ENCODE data around the gene LTBR. TPM values are rescaled to one million over a fixed set of nuclear protein-coding genes. Genes with fewer than 3 reads are reported as not detected.
A peak's percentile ranks its signal among the peaks of the same experiment; 100 is the strongest.

The LTBR gene
- total and polyA plus RNA-seq, 2 donors (not counting 1 experiment from before 2014, with no cell fraction given) = 1.1 TPM; not detected in 1

DNA sequence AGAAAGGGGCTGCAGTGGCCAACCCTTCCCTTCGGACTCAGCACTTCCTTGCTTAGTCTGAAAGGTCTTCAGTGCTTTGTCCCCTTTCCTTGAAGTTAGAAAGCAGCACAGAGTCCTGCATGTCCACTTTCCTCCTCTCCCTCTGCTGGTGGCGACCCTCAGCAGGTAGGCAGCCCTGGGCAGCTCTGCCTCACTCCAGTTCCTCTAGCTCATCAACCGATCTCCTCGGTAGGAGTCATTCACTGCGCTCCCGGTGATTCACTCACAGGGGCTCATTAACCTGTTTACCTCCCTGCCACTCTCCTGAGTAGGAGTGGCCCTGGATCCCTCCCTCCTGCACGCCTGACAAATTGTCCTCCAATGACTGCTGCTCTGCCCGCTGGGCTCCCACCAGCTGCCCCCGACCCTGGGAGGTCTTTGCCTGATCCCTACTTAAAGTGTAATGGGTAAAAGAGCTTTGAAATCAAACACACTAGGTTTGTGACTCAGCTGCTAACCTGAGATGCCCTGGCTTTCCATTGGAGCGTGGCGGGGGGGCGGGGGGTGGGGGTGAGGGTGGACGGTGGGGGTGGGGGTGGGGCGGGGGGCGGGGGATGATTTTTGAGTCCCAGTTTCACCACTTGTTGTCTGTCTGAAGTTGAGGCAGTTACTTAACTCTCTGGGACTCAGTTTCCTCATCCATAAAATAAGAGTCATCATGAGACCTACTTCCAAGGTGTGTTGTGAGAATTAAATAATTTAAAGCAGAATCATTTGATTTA lies 12.8 kb upstream of the LTBR start:
- H3K27ac ChIP-seq (ENCODE audit: low read length in 2 of 2) = no peak overlapping the region
- H3K4me3 ChIP-seq (ENCODE audit: control extremely low read depth in 1 of 5, extremely low read depth in 1 of 5, insufficient read depth in 1 of 5, low read depth in 2 of 5, low read length in 4 of 5) = no peak overlapping the region
- peaks cover 0 to 3% (median 3%) of the 10 kb centered on the region in 3 donors for H3K9me3 ChIP-seq (ENCODE audit: control extremely low read depth in 1 of 3, control insufficient read depth in 2 of 3, insufficient read depth in 1 of 3, low read length in 2 of 3)
- intact Hi-C loops (cut with micrococcal nuclease) = no loop called here
- Mint-ChIP-seq H3K4me3 (no peak overlapping the region), H3K27ac (no peak overlapping the region), H3K4me1 (peaks cover 8% of the 10 kb centered on the region), H3K9me3 (ENCODE audit: insufficient read depth) (no peaks in the 10 kb centered on the region), H3K27me3 (peaks cover 45% of the 10 kb centered on the region)
- ATAC-seq (ENCODE audit: low read depth) (no peak), DNase-seq (no peak)
- WGBS (ENCODE audit: insufficient coverage) = 85% methylated on average over 9 of the region's 15 CpGs
- H3K27me3 ChIP-seq (replicated peaks in 1 of 4; ENCODE audit: control extremely low read depth in 1 of 4, control insufficient read depth in 3 of 4, insufficient read depth in 4 of 4, low read length in 3 of 4) = peaks cover 0 to 32% (median 12%) of the 10 kb centered on the region in 4 experiments
- H2AFZ ChIP-seq (ENCODE audit: insufficient read depth, low read depth, low read length, poor library complexity, severe bottlenecking) = no peak overlapping the region
- POLR2A ChIA-PET = no interaction called here
- no peak overlapping the region for H3K4me2 ChIP-seq (replicated peaks; ENCODE audit: low read depth, low read length, poor library complexity, severe bottlenecking)
- H3K9ac ChIP-seq (ENCODE audit: low read length) = no peak overlapping the region
- TF ChIP-seq, protein P1, sequence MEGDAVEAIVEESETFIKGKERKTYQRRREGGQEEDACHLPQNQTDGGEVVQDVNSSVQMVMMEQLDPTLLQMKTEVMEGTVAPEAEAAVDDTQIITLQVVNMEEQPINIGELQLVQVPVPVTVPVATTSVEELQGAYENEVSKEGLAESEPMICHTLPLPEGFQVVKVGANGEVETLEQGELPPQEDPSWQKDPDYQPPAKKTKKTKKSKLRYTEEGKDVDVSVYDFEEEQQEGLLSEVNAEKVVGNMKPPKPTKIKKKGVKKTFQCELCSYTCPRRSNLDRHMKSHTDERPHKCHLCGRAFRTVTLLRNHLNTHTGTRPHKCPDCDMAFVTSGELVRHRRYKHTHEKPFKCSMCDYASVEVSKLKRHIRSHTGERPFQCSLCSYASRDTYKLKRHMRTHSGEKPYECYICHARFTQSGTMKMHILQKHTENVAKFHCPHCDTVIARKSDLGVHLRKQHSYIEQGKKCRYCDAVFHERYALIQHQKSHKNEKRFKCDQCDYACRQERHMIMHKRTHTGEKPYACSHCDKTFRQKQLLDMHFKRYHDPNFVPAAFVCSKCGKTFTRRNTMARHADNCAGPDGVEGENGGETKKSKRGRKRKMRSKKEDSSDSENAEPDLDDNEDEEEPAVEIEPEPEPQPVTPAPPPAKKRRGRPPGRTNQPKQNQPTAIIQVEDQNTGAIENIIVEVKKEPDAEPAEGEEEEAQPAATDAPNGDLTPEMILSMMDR (IDR thresholded peaks at IDR 0.05) = no peak
- no peak for TF ChIP-seq EZH2 (IDR thresholded peaks at IDR 0.05; ENCODE audit: borderline replicate concordance, insufficient read depth, low read depth, low read length, poor library complexity, severe bottlenecking)
- H3K4me1 ChIP-seq (ENCODE audit: control insufficient read depth in 2 of 2, insufficient read depth in 2 of 2, low read length in 2 of 2) = peaks cover 6 to 8% of the 10 kb centered on the region in 2 donors
- H3K79me2 ChIP-seq (ENCODE audit: control insufficient read depth, insufficient read depth, low read length) = no peaks in the 10 kb centered on the region
- no peaks in the 10 kb centered on the region for H3K36me3 ChIP-seq (replicated peaks in 1 of 2; ENCODE audit: control extremely low read depth in 1 of 2, control insufficient read depth in 1 of 2, extremely low read depth in 1 of 2, insufficient read depth in 2 of 2, low read length in 1 of 2)
- no peaks in the 10 kb centered on the region for H4K20me1 ChIP-seq (ENCODE audit: control insufficient read depth, insufficient read depth, low read length, poor library complexity, severe bottlenecking)
- CTCF ChIA-PET = interaction anchor here (1.1 kb wide), 1 partner anchor 166 kb away, joined by 3 read pairs; no protein-coding TSS in a partner anchor

DNA sequence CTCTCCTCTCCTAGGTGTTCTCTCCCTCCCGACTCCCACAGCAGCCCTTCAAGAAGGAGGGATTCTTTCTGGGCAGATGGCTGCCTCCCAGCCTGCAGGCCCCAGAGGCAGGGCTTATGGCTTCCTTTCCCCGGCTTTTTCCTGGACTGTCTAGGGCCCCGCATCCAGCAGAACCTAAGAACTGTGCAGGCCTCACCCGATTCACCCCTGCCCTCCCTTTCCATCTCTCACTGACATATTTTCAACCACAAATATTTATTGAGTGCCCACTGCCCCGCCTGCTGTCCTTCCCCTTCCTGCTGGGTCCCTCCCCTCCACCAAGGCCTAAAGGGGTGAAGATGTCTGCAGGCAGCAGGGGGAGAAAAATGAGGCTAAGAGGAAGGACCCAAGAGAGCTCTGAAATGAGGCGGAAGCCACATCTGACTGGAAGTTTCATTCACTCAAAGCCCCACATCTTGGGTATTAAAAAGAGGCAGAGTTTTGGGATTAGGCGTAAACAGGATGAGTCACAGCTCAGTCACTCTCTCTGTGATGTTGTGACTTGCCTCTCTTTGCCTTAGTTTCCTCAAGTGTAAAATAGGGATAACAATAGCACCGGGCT lies 11.5 kb upstream of the LTBR start:
- CTCF ChIA-PET = interaction anchor here (1.1 kb wide), 1 partner anchor 165 kb away, joined by 3 read pairs; no protein-coding TSS in a partner anchor
- peaks cover 55% of the 10 kb centered on the region for H3K27me3 Mint-ChIP-seq

More for the DNA sequence above, 11.5 kb upstream of the LTBR start:
- Mint-ChIP-seq H3K9me3 (ENCODE audit: insufficient read depth) (no peaks in the 10 kb centered on the region), H3K27ac (peak overlapping the region; percentile 37), H3K4me3 (no peak overlapping the region), H3K4me1 (peaks cover 4% of the 10 kb centered on the region)
- H3K27me3 ChIP-seq (replicated peaks in 1 of 4; ENCODE audit: control extremely low read depth in 1 of 4, control insufficient read depth in 3 of 4, insufficient read depth in 4 of 4, low read length in 3 of 4) = peaks cover 0 to 45% (median 19%) of the 10 kb centered on the region in 4 experiments
- no peaks in the 10 kb centered on the region for H3K36me3 ChIP-seq (replicated peaks in 1 of 2; ENCODE audit: control extremely low read depth in 1 of 2, control insufficient read depth in 1 of 2, extremely low read depth in 1 of 2, insufficient read depth in 2 of 2, low read length in 1 of 2)
- POLR2A ChIA-PET = no interaction called here
- H3K9ac ChIP-seq (ENCODE audit: low read length) = no peak overlapping the region
- 47% methylated on average over 6 of the region's 8 CpGs for WGBS (ENCODE audit: insufficient coverage)
- no peak overlapping the region for H2AFZ ChIP-seq (ENCODE audit: insufficient read depth, low read depth, low read length, poor library complexity, severe bottlenecking)
- peaks cover 6 to 8% of the 10 kb centered on the region in 2 donors for H3K4me1 ChIP-seq (ENCODE audit: control insufficient read depth in 2 of 2, insufficient read depth in 2 of 2, low read length in 2 of 2)
- intact Hi-C loops (cut with micrococcal nuclease) = no loop called here
- H3K27ac ChIP-seq (ENCODE audit: low read length in 2 of 2) = no peak overlapping the region
- ATAC-seq (ENCODE audit: low read depth) (no peak), DNase-seq (no peak)
- TF ChIP-seq, protein P1 (IDR thresholded peaks at IDR 0.05) = no peak
- no peak for TF ChIP-seq EZH2 (IDR thresholded peaks at IDR 0.05; ENCODE audit: borderline replicate concordance, insufficient read depth, low read depth, low read length, poor library complexity, severe bottlenecking)
- no peak overlapping the region for H3K4me3 ChIP-seq (ENCODE audit: control extremely low read depth in 1 of 5, extremely low read depth in 1 of 5, insufficient read depth in 1 of 5, low read depth in 2 of 5, low read length in 4 of 5)
- no peaks in the 10 kb centered on the region for H4K20me1 ChIP-seq (ENCODE audit: control insufficient read depth, insufficient read depth, low read length, poor library complexity, severe bottlenecking)
- no peak overlapping the region for H3K4me2 ChIP-seq (replicated peaks; ENCODE audit: low read depth, low read length, poor library complexity, severe bottlenecking)
- H3K79me2 ChIP-seq (ENCODE audit: control insufficient read depth, insufficient read depth, low read length) = no peaks in the 10 kb centered on the region
- peaks cover 0 to 3% (median 0%) of the 10 kb centered on the region in 3 donors for H3K9me3 ChIP-seq (ENCODE audit: control extremely low read depth in 1 of 3, control insufficient read depth in 2 of 3, insufficient read depth in 1 of 3, low read length in 2 of 3)
